SKM-1 treated with dmso at 0.1 percent for 144 hours (cell line): Measurements from ENCODE around the gene ZNF566.

Experiments
- DNase-seq: peaks from one replicate; lab custom pipeline; 2025; ENCODE audit not compliant: unreplicated experiment; lab: John Stamatoyannopoulos, UW

ZNF566 gene

GRCh38 chr19:36449059-36449670, 40.2 kb downstream of the ZNF566 start:
- DNase-seq, result no peak

GRCh38 chr19:36441339-36441738, 48.0 kb downstream of the ZNF566 start:
- no peak for DNase-seq

GRCh38 chr19:36436531-36436930, 52.8 kb downstream of the ZNF566 start:
- DNase-seq, result no peak

GRCh38 chr19:36423925-36424324, 65.4 kb downstream of the ZNF566 start:
- no peak for DNase-seq

GRCh38 chr19:36421749-36422481, 67.4 kb downstream of the ZNF566 start:
- DNase-seq, result no peak

GRCh38 chr19:36420961-36421748, 68.2 kb downstream of the ZNF566 start:
- DNase-seq, result no peak

- no peak for DNase-seq
Observed at GRCh38 chr19:36418287-36419001, 70.9 kb downstream of the ZNF566 start, which contains the start of gene ZFP82. ZFP82 (minus strand) TSS chr19:36418644; CDS start chr19:36409789, 8,855 bp downstream.

- no peak for DNase-seq
Observed at GRCh38 chr19:36417752-36418286, 71.5 kb downstream of the ZNF566 start.

GRCh38 chr19:36409841-36410240, 79.5 kb downstream of the ZNF566 start:
- DNase-seq, result no peak

- no peak for DNase-seq
Observed at GRCh38 chr19:36408101-36408500, 81.3 kb downstream of the ZNF566 start.

GRCh38 chr19:36404498-36404897, 84.9 kb downstream of the ZNF566 start:
- DNase-seq, result no peak

GRCh38 chr19:36401475-36401874, 87.9 kb downstream of the ZNF566 start:
- no peak for DNase-seq

- no peak for DNase-seq
Observed at GRCh38 chr19:36398571-36398970, 90.8 kb downstream of the ZNF566 start.
